HEK293 (cell line): Measurements from ENCODE around the gene FUBP1.

Experiments used
- FEZF1 ChIP-seq: fragments of 450-650 bp; formaldehyde crosslinking; IDR thresholded peaks from 2 replicates; pipeline ENCODE4 v1.5.1; 2016; ENCODE audit warnings: missing biosample characterization, missing genetic modification characterization
- GFI1B ChIP-seq: fragments of 450-650 bp; formaldehyde crosslinking; IDR thresholded peaks from 2 replicates; pipeline ENCODE4 v1.5.1; 2016; ENCODE audit warnings: missing biosample characterization, missing genetic modification characterization
- MEIS1 ChIP-seq: sonication (generic); formaldehyde crosslinking; IDR thresholded peaks from 2 replicates; pipeline ENCODE4 v1.8.1; 2022; ENCODE audit warnings: missing genetic modification reagents, mild to moderate bottlenecking, borderline replicate concordance
- SCRT1 ChIP-seq: fragments of 450-650 bp; formaldehyde crosslinking; IDR thresholded peaks from 2 replicates; pipeline ENCODE4 v1.5.1; 2016; ENCODE audit warnings: missing biosample characterization, missing genetic modification characterization, borderline replicate concordance
- SETDB1 ChIP-seq: IDR thresholded peaks from one replicate; pipeline ENCODE4 v1.6.1; 2017; ENCODE audit warnings: mild to moderate bottlenecking, low read length, moderate library complexity, mixed read lengths; ENCODE audit not compliant: insufficient read length
- SP3 ChIP-seq: fragments of 450-650 bp; formaldehyde crosslinking; IDR thresholded peaks from 2 replicates; pipeline ENCODE4 v1.5.1; 2016; ENCODE audit warnings: missing biosample characterization, missing genetic modification characterization
- ZNF155 ChIP-seq: fragments of 450-650 bp; formaldehyde crosslinking; IDR thresholded peaks from 2 replicates; pipeline ENCODE4 v1.5.1; 2016; ENCODE audit warnings: missing biosample characterization, missing genetic modification characterization
- ZNF2 ChIP-seq: fragments of 450-650 bp; formaldehyde crosslinking; IDR thresholded peaks from 2 replicates; pipeline ENCODE4 v1.5.1; 2016; ENCODE audit warnings: missing biosample characterization, missing genetic modification characterization
- ZNF223 ChIP-seq: fragments of 450-650 bp; formaldehyde crosslinking; IDR thresholded peaks from 2 replicates; pipeline ENCODE4 v1.5.1; 2016; ENCODE audit warnings: missing biosample characterization, missing genetic modification characterization
- ZNF23 ChIP-seq: fragments of 450-650 bp; formaldehyde crosslinking; IDR thresholded peaks from 2 replicates; pipeline ENCODE4 v1.5.1; 2016; ENCODE audit warnings: missing biosample characterization, missing genetic modification characterization, borderline replicate concordance
- ZNF48 ChIP-seq: fragments of 450-650 bp; formaldehyde crosslinking; IDR thresholded peaks from 2 replicates; pipeline ENCODE4 v1.5.1; 2016; ENCODE audit warnings: missing biosample characterization, missing genetic modification characterization
- ZNF549 ChIP-seq: fragments of 450-650 bp; IDR thresholded peaks from 2 replicates; pipeline ENCODE4 v1.5.1; 2018; ENCODE audit warnings: missing biosample characterization, missing genetic modification characterization, mild to moderate bottlenecking, inconsistent platforms, moderate library complexity
- ZNF585B ChIP-seq: fragments of 450-650 bp; formaldehyde crosslinking; IDR thresholded peaks from 2 replicates; pipeline ENCODE4 v1.5.1; 2016; ENCODE audit warnings: missing biosample characterization, missing genetic modification characterization
- ZNF596 ChIP-seq: fragments of 450-650 bp; IDR thresholded peaks from 2 replicates; pipeline ENCODE4 v1.5.0; 2018; ENCODE audit warnings: missing biosample characterization, mild to moderate bottlenecking, missing genetic modification characterization, moderate library complexity
- ZNF623 ChIP-seq: fragments of 450-650 bp; formaldehyde crosslinking; IDR thresholded peaks from 2 replicates; pipeline ENCODE4 v1.5.1; 2016; ENCODE audit warnings: missing biosample characterization, missing genetic modification characterization
- ZNF624 ChIP-seq: fragments of 450-650 bp; formaldehyde crosslinking; IDR thresholded peaks from 2 replicates; pipeline ENCODE4 v1.5.1; 2017; ENCODE audit warnings: missing biosample characterization, missing genetic modification characterization
- ZNF843 ChIP-seq: fragments of 450-650 bp; formaldehyde crosslinking; IDR thresholded peaks from 2 replicates; pipeline ENCODE4 v1.5.1; 2016; ENCODE audit warnings: missing biosample characterization, missing genetic modification characterization
- ZSCAN30 ChIP-seq: fragments of 450-650 bp; IDR thresholded peaks from 2 replicates; pipeline ENCODE4 v1.5.1; 2018; ENCODE audit warnings: missing biosample characterization, mild to moderate bottlenecking, missing genetic modification characterization, moderate library complexity
- TF ChIP-seq, protein P1 (sequence below): fragments of 450-650 bp; formaldehyde crosslinking; IDR thresholded peaks from 2 replicates; pipeline ENCODE4 v1.5.1; 2016; ENCODE audit warnings: missing biosample characterization, missing genetic modification characterization
- TF ChIP-seq, protein P2 (sequence below): fragments of 450-650 bp; IDR thresholded peaks from 2 replicates; pipeline ENCODE4 v1.5.1; 2018; ENCODE audit warnings: missing biosample characterization, mild to moderate bottlenecking, missing genetic modification characterization
- TF ChIP-seq, protein P3 (sequence below): fragments of 450-650 bp; formaldehyde crosslinking; IDR thresholded peaks from 2 replicates; pipeline ENCODE4 v1.5.1; 2016; ENCODE audit warnings: missing biosample characterization, missing genetic modification characterization
- TF ChIP-seq, protein P4 (sequence below): fragments of 450-650 bp; formaldehyde crosslinking; IDR thresholded peaks from 2 replicates; pipeline ENCODE4 v1.5.1; 2016; ENCODE audit warnings: missing biosample characterization, missing genetic modification characterization
- TF ChIP-seq, protein P5 (sequence below): fragments of 450-650 bp; formaldehyde crosslinking; IDR thresholded peaks from 2 replicates; pipeline ENCODE4 v1.5.1; 2016; ENCODE audit warnings: missing biosample characterization, missing genetic modification characterization
- TF ChIP-seq, protein P6 (sequence below): fragments of 450-650 bp; formaldehyde crosslinking; IDR thresholded peaks from 2 replicates; pipeline ENCODE4 v1.5.1; 2016; ENCODE audit warnings: missing biosample characterization, missing genetic modification characterization
- TF ChIP-seq, protein P7 (sequence below): fragments of 450-650 bp; formaldehyde crosslinking; IDR thresholded peaks from 2 replicates; pipeline ENCODE4 v1.5.1; 2016; ENCODE audit warnings: missing biosample characterization, missing genetic modification characterization
- TF ChIP-seq, protein P8 (sequence below): fragments of 450-650 bp; formaldehyde crosslinking; IDR thresholded peaks from 2 replicates; pipeline ENCODE4 v1.5.1; 2016; ENCODE audit warnings: missing biosample characterization, missing genetic modification characterization

The FUBP1 gene

DNA sequence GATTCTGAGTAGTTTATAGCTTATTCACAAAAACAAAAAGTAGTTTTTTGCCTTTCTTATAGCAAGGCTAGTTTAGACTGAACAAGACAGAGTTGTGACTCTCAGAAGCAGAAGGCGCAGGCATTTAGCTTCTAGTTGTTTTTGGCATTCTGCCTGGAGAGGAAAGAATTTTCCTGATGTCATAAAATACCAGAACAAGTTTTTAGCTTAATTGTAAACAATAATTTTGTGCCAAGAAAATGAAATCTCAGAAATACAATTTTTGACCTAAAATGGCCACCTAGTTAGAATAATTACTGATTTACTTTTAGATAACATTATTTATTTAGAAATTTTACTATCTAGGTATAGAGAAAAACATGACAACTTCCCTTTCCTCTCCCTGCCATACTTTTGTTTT lies 26.9 kb upstream of the FUBP1 start (continued):
- no peak for TF ChIP-seq SCRT1
- no peak for TF ChIP-seq GFI1B (tag by site-specific recombination)
- TF ChIP-seq ZNF155 (tag by site-specific recombination): no peak
- TF ChIP-seq ZNF223: no peak
- TF ChIP-seq ZNF596: no peak
- no peak for TF ChIP-seq ZNF624 (tag by site-specific recombination)
- TF ChIP-seq, protein P1, sequence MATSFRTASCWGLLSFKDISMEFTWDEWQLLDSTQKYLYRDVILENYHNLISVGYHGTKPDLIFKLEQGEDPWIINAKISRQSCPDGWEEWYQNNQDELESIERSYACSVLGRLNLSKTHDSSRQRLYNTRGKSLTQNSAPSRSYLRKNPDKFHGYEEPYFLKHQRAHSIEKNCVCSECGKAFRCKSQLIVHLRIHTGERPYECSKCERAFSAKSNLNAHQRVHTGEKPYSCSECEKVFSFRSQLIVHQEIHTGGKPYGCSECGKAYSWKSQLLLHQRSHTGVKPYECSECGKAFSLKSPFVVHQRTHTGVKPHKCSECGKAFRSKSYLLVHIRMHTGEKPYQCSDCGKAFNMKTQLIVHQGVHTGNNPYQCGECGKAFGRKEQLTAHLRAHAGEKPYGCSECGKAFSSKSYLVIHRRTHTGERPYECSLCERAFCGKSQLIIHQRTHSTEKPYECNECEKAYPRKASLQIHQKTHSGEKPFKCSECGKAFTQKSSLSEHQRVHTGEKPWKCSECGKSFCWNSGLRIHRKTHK (tag by site-specific recombination): no peak
- no peak for TF ChIP-seq ZNF549
- no peak for TF ChIP-seq ZNF2
- TF ChIP-seq, protein P2, sequence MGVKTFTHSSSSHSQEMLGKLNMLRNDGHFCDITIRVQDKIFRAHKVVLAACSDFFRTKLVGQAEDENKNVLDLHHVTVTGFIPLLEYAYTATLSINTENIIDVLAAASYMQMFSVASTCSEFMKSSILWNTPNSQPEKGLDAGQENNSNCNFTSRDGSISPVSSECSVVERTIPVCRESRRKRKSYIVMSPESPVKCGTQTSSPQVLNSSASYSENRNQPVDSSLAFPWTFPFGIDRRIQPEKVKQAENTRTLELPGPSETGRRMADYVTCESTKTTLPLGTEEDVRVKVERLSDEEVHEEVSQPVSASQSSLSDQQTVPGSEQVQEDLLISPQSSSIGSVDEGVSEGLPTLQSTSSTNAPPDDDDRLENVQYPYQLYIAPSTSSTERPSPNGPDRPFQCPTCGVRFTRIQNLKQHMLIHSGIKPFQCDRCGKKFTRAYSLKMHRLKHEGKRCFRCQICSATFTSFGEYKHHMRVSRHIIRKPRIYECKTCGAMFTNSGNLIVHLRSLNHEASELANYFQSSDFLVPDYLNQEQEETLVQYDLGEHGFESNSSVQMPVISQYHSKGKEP (tag by site-specific recombination): no peak; the same call in 1 of the 2 replicates
- TF ChIP-seq SP3 (tag by site-specific recombination): no peak
- TF ChIP-seq ZSCAN30 (tag by site-specific recombination): peak; percentile 31; the same call in 1 of the 2 replicates
- TF ChIP-seq, protein P3, sequence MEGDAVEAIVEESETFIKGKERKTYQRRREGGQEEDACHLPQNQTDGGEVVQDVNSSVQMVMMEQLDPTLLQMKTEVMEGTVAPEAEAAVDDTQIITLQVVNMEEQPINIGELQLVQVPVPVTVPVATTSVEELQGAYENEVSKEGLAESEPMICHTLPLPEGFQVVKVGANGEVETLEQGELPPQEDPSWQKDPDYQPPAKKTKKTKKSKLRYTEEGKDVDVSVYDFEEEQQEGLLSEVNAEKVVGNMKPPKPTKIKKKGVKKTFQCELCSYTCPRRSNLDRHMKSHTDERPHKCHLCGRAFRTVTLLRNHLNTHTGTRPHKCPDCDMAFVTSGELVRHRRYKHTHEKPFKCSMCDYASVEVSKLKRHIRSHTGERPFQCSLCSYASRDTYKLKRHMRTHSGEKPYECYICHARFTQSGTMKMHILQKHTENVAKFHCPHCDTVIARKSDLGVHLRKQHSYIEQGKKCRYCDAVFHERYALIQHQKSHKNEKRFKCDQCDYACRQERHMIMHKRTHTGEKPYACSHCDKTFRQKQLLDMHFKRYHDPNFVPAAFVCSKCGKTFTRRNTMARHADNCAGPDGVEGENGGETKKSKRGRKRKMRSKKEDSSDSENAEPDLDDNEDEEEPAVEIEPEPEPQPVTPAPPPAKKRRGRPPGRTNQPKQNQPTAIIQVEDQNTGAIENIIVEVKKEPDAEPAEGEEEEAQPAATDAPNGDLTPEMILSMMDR (tag by site-specific recombination): no peak
- TF ChIP-seq, protein P4, sequence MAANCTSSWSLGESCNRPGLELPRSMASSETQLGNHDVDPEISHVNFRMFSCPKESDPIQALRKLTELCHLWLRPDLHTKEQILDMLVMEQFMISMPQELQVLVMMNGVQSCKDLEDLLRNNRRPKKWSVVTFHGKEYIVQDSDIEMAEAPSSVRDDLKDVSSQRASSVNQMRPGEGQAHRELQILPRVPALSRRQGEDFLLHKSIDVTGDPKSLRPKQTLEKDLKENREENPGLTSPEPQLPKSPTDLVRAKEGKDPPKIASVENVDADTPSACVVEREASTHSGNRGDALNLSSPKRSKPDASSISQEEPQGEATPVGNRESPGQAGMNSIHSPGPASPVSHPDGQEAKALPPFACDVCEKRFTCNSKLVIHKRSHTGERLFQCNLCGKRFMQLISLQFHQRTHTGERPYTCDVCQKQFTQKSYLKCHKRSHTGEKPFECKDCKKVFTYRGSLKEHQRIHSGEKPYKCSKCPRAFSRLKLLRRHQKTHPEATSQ (tag by site-specific recombination): no peak
- TF ChIP-seq, protein P5, sequence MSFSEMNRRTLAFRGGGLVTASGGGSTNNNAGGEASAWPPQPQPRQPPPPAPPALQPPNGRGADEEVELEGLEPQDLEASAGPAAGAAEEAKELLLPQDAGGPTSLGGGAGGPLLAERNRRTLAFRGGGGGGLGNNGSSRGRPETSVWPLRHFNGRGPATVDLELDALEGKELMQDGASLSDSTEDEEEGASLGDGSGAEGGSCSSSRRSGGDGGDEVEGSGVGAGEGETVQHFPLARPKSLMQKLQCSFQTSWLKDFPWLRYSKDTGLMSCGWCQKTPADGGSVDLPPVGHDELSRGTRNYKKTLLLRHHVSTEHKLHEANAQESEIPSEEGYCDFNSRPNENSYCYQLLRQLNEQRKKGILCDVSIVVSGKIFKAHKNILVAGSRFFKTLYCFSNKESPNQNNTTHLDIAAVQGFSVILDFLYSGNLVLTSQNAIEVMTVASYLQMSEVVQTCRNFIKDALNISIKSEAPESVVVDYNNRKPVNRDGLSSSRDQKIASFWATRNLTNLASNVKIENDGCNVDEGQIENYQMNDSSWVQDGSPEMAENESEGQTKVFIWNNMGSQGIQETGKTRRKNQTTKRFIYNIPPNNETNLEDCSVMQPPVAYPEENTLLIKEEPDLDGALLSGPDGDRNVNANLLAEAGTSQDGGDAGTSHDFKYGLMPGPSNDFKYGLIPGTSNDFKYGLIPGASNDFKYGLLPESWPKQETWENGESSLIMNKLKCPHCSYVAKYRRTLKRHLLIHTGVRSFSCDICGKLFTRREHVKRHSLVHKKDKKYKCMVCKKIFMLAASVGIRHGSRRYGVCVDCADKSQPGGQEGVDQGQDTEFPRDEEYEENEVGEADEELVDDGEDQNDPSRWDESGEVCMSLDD (tag by site-specific recombination): no peak
- no peak for TF ChIP-seq ZNF623
- no peak for TF ChIP-seq ZNF23 (tag by site-specific recombination)
- TF ChIP-seq, protein P6, sequence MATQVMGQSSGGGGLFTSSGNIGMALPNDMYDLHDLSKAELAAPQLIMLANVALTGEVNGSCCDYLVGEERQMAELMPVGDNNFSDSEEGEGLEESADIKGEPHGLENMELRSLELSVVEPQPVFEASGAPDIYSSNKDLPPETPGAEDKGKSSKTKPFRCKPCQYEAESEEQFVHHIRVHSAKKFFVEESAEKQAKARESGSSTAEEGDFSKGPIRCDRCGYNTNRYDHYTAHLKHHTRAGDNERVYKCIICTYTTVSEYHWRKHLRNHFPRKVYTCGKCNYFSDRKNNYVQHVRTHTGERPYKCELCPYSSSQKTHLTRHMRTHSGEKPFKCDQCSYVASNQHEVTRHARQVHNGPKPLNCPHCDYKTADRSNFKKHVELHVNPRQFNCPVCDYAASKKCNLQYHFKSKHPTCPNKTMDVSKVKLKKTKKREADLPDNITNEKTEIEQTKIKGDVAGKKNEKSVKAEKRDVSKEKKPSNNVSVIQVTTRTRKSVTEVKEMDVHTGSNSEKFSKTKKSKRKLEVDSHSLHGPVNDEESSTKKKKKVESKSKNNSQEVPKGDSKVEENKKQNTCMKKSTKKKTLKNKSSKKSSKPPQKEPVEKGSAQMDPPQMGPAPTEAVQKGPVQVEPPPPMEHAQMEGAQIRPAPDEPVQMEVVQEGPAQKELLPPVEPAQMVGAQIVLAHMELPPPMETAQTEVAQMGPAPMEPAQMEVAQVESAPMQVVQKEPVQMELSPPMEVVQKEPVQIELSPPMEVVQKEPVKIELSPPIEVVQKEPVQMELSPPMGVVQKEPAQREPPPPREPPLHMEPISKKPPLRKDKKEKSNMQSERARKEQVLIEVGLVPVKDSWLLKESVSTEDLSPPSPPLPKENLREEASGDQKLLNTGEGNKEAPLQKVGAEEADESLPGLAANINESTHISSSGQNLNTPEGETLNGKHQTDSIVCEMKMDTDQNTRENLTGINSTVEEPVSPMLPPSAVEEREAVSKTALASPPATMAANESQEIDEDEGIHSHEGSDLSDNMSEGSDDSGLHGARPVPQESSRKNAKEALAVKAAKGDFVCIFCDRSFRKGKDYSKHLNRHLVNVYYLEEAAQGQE (tag by site-specific recombination): no peak
- TF ChIP-seq ZNF843 (tag by site-specific recombination): peak; percentile 42; the same call in 1 of the 2 replicates
- TF ChIP-seq, protein P7, sequence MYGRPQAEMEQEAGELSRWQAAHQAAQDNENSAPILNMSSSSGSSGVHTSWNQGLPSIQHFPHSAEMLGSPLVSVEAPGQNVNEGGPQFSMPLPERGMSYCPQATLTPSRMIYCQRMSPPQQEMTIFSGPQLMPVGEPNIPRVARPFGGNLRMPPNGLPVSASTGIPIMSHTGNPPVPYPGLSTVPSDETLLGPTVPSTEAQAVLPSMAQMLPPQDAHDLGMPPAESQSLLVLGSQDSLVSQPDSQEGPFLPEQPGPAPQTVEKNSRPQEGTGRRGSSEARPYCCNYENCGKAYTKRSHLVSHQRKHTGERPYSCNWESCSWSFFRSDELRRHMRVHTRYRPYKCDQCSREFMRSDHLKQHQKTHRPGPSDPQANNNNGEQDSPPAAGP (tag by site-specific recombination): no peak
- TF ChIP-seq, protein P8, sequence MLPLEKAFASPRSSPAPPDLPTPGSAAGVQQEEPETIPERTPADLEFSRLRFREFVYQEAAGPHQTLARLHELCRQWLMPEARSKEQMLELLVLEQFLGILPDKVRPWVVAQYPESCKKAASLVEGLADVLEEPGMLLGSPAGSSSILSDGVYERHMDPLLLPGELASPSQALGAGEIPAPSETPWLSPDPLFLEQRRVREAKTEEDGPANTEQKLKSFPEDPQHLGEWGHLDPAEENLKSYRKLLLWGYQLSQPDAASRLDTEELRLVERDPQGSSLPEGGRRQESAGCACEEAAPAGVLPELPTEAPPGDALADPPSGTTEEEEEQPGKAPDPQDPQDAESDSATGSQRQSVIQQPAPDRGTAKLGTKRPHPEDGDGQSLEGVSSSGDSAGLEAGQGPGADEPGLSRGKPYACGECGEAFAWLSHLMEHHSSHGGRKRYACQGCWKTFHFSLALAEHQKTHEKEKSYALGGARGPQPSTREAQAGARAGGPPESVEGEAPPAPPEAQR (tag by site-specific recombination): no peak
- no peak for TF ChIP-seq ZNF585B
- no peak for TF ChIP-seq ZNF48 (tag by site-specific recombination)
- TF ChIP-seq SETDB1: no peak
- TF ChIP-seq FEZF1 (tag by site-specific recombination): peak; percentile 45; the same call in 1 of the 2 replicates
- TF ChIP-seq MEIS1 (CRISPR knock-in tag): no peak
